K562 (cell line): ENCODE measurements around the gene PPP2R3B. TPM values are rescaled to one million over a fixed set of nuclear protein-coding genes. Genes with fewer than 3 reads are reported as not detected.

Experiments
- ATAC-seq: fragments of 200-7000 bp; cut with Tn5 transposase; 3 replicates; pipeline ENCODE4 v1.9.1; 2020; ENCODE audit warnings: moderate library complexity
- BruUV-seq: library from RNA; stranded (reverse); fragments of 400-500 nt; replicated peaks from 2 replicates; lab custom pipeline; 2021; lab: Mats Ljungman, UMichigan
- CTCF ChIA-PET: fragments of 300-600 bp; formaldehyde crosslinking; extraction: SDS; loops from one replicate; lab custom pipeline; 2021; ENCODE audit warnings: low intra/inter-chr PET ratio; lab: Yijun Ruan, JAX
- POLR2A ChIA-PET: fragments of 300-600, 350-650 bp; sonication (Branson Sonifier 250); formaldehyde crosslinking; extraction: SDS; loops from one replicate; lab custom pipeline; 2021; ENCODE audit warnings: antibody characterized with exemption, inconsistent platforms; lab: Yijun Ruan, JAX
- DNase-seq, 4 experiments: peaks; one replicate each; pipeline versions ENCODE4 v3.0.0 to v3.0.0-alpha.2; 2011 to 2018; ENCODE audit warnings: low spot score in 3 of 4, mixed read lengths in 3 of 4; ENCODE audit errors: extremely low read depth in 1 of 4
- FAIRE-seq: peaks from 2 replicates; lab custom pipeline; 2011; peaks lifted over from hg19 to GRCh38; lab: Jason Lieb, UNC
- H2AFZ ChIP-seq: 2 replicates; pipeline ENCODE4 v1.6.0; 2011; ENCODE audit warnings: low read depth, low read length, control low read depth, inconsistent platforms
- H3K27ac ChIP-seq: fragments of 200-600 bp; 3 replicates; pipeline ENCODE4 v1.8.0; 2011; ENCODE audit warnings: low read depth, mild to moderate bottlenecking, control low read depth, inconsistent platforms, low read length, moderate library complexity, mixed read lengths; ENCODE audit errors: extremely low read depth
- H3K27me3 ChIP-seq, 2 experiments: fragments of 300-600 bp in 1 of 2; 2 replicates in 1 of 2; 3 replicates in 1 of 2; pipeline versions ENCODE4 v1.6.0 to v1.8.0; 2011; ENCODE audit warnings: inconsistent platforms in 2 of 2, low read length in 2 of 2, mild to moderate bottlenecking in 1 of 2, mixed read lengths in 1 of 2, moderate library complexity in 1 of 2; ENCODE audit not compliant: control insufficient read depth in 2 of 2, insufficient read depth in 2 of 2
- H3K36me3 ChIP-seq: fragments of 300-600 bp; 3 replicates; pipeline ENCODE4 v1.8.0; 2011; ENCODE audit warnings: mild to moderate bottlenecking, low read length, inconsistent platforms; ENCODE audit not compliant: control insufficient read depth, insufficient read depth
- H3K4me1 ChIP-seq, 2 experiments: fragments of 200-600 bp in 1 of 2; replicated peaks in 1 of 2; 2 replicates in 1 of 2; 3 replicates in 1 of 2; pipeline versions ENCODE4 v1.5.1 to v1.8.0; 2011; ENCODE audit warnings: inconsistent platforms in 2 of 2, low read length in 2 of 2, mild to moderate bottlenecking in 1 of 2, mixed read lengths in 1 of 2, moderate library complexity in 1 of 2; ENCODE audit not compliant: control insufficient read depth in 2 of 2, insufficient read depth in 2 of 2
- H3K4me2 ChIP-seq: 2 replicates; pipeline ENCODE4 v1.6.1; 2011; ENCODE audit warnings: low read length, control low read depth, inconsistent platforms, mixed read lengths; ENCODE audit not compliant: insufficient read depth
- H3K4me3 ChIP-seq: fragments of 200-600 bp; sonication (generic), shearing (Covaris generic); 2 replicates; pipeline ENCODE4 v1.5.1; 2016; ENCODE audit warnings: control low read depth, inconsistent platforms
- H3K79me2 ChIP-seq: fragments of 200-600 bp; 3 replicates; pipeline ENCODE4 v1.8.0; 2011; ENCODE audit warnings: low read length, inconsistent platforms; ENCODE audit not compliant: control insufficient read depth, insufficient read depth
- H3K9ac ChIP-seq, 2 experiments: 2 replicates each; pipeline versions ENCODE4 v1.6.0 to v1.6.1; 2011; ENCODE audit warnings: low read depth in 2 of 2, low read length in 2 of 2, control low read depth in 1 of 2, inconsistent platforms in 1 of 2, mild to moderate bottlenecking in 1 of 2, mixed read lengths in 1 of 2; ENCODE audit not compliant: insufficient read depth in 1 of 2
- H3K9me1 ChIP-seq: one replicate; pipeline ENCODE4 v1.6.0; 2011; ENCODE audit warnings: inconsistent platforms, mild to moderate bottlenecking, low read length, moderate library complexity; ENCODE audit not compliant: control insufficient read depth, insufficient read depth
- H3K9me3 ChIP-seq: replicated peaks from 2 replicates; pipeline ENCODE4 v1.5.1; 2011; ENCODE audit warnings: low read depth, low read length, inconsistent platforms; ENCODE audit not compliant: control insufficient read depth, insufficient read depth
- H4K20me1 ChIP-seq: replicated peaks from 2 replicates; pipeline ENCODE4 v1.6.1; 2011; ENCODE audit warnings: low read length, inconsistent platforms, mixed read lengths; ENCODE audit not compliant: control insufficient read depth, insufficient read depth
- ATF6 ChIP-seq: sonication (generic); formaldehyde crosslinking; IDR thresholded peaks from 2 replicates; pipeline ENCODE4 v1.4.0; 2020; ENCODE audit warnings: mild to moderate bottlenecking, missing genetic modification reagents
- BRD4 ChIP-seq: fragments of 200-600 bp; sonication (generic); IDR thresholded peaks from 2 replicates; pipeline ENCODE4 v1.6.1; 2017; ENCODE audit warnings: inconsistent platforms
- E2F3 ChIP-seq: fragments of 250-450 bp; sonication (Bioruptor Pico); IDR thresholded peaks from 2 replicates; pipeline ENCODE4 v1.4.0; 2020; ENCODE audit warnings: mild to moderate bottlenecking
- ETV5 ChIP-seq: sonication (generic); formaldehyde crosslinking; IDR thresholded peaks from 2 replicates; pipeline ENCODE4 v1.4.0; 2020; ENCODE audit warnings: low read depth, mild to moderate bottlenecking, missing genetic modification reagents
- FOXP4 ChIP-seq: sonication (generic); formaldehyde crosslinking; IDR thresholded peaks from 2 replicates; pipeline ENCODE4 v1.8.0; 2022; ENCODE audit warnings: mild to moderate bottlenecking, missing genetic modification reagents, borderline replicate concordance
- KLF10 ChIP-seq: fragments of 250-450 bp; sonication (Bioruptor Pico); IDR thresholded peaks from 2 replicates; pipeline ENCODE4 v1.6.1; 2021; ENCODE audit warnings: matching md5 sums
- MYC ChIP-seq, 2 experiments: fragments of 250-450 bp in 1 of 2; sonication (Bioruptor Pico) in 1 of 2; IDR thresholded peaks; 2 replicates each; pipeline versions ENCODE4 v1.5.1 to v1.6.1; 2012 to 2021; ENCODE audit warnings: low read depth in 2 of 2, borderline replicate concordance in 1 of 2, improper control_type of control experiment in 1 of 2, low read length in 1 of 2, mild to moderate bottlenecking in 1 of 2, moderate library complexity in 1 of 2
- NBN ChIP-seq: fragments of 450-650 bp; IDR thresholded peaks from 2 replicates; pipeline ENCODE4 v1.6.1; 2016; ENCODE audit warnings: low read depth, mild to moderate bottlenecking
- NCOR1 ChIP-seq: fragments of 450-650 bp; IDR thresholded peaks from 2 replicates; pipeline ENCODE4 v1.6.1; 2016; ENCODE audit warnings: mild to moderate bottlenecking, moderate library complexity
- NR3C1 ChIP-seq: sonication (generic); formaldehyde crosslinking; IDR thresholded peaks from 2 replicates; pipeline ENCODE4 v1.8.1; 2022; ENCODE audit warnings: missing genetic modification reagents
- RBM39 ChIP-seq: fragments of 200-400 bp; formaldehyde crosslinking; optimal IDR thresholded peaks from 2 replicates; pipeline ENCODE3; 2018; ENCODE audit warnings: low read depth, low read length
- RFX7 ChIP-seq: fragments of 250-450 bp; sonication (Bioruptor Pico); IDR thresholded peaks from 2 replicates; pipeline ENCODE4 v1.5.1; 2021; ENCODE audit warnings: mild to moderate bottlenecking
- ZBTB49 ChIP-seq: sonication (generic); formaldehyde crosslinking; IDR thresholded peaks from 2 replicates; pipeline ENCODE4 v1.8.0; 2022; ENCODE audit warnings: missing genetic modification reagents, mild to moderate bottlenecking, borderline replicate concordance
- ZNF76 ChIP-seq: fragments of 250-450 bp; sonication (Bioruptor Pico); IDR thresholded peaks from 2 replicates; pipeline ENCODE4 v1.4.0; 2020; ENCODE audit warnings: mild to moderate bottlenecking, moderate library complexity, borderline replicate concordance
- WGBS: fragments of 100-300 bp; shearing (Covaris generic); methylation state at CpG from one replicate; pipeline ENCODE4 v1.1.6; 2016; ENCODE audit warnings: low coverage, mixed read lengths; ENCODE audit not compliant: insufficient coverage; ENCODE audit errors: missing lambda C conversion rate; 5-methylcytosine and 5-hydroxymethylcytosine counted together
- in situ Hi-C: fragments of 300-500 bp; cut with MboI; formaldehyde crosslinking; loops from 4 replicates; pipeline ENCODE4 v1.15.0; 2018; ENCODE audit warnings: inconsistent platforms, mixed read lengths
- intact Hi-C: fragments of 100-400 bp; cut with micrococcal nuclease; formaldehyde crosslinking; loops from 2 replicates; pipeline ENCODE4 v1.14.2; 2022
- polyA plus RNA-seq, 8 experiments: library from polyadenylated mRNA; depleted of rRNA in 4 of 8; stranded (reverse) in 5 of 8; unstranded in 3 of 8; fragments of >200 nt; fragmentation: Nextera tagmentation in 2 of 8; fragmentation: Illumina TruSeq in 1 of 8; extraction: Ambion mirVana in 2 of 8; extraction: Trizol in 1 of 8; gene quantifications; 2 replicates each; pipeline versions ENCODE4 v1.2.1 to v1.2.3, GENCODE V29; 2011 to 2014; ENCODE audit warnings: inconsistent platforms in 1 of 8, missing spikeins in 1 of 8
- total RNA-seq, 7 experiments: library from RNA; depleted of rRNA in 6 of 7; stranded (reverse); fragments of >200 nt in 6 of 7; fragmentation: Illumina TruSeq in 2 of 7; extraction: Trizol in 2 of 7; gene quantifications; 2 replicates each; pipeline versions ENCODE4 v1.2.1 to v1.2.3, GENCODE V29; 2011 to 2021; ENCODE audit warnings: low replicate concordance in 1 of 7

The PPP2R3B gene
- total and polyA plus RNA-seq, 9 of the 15 experiments (the other 6 are each of a cell fraction or from before 2014, with no cell fraction given): 0.04 to 18.2 (median 8.2) TPM; not detected in 1

GRCh38 chrX:313546-313945 is 73.2 kb downstream of the PPP2R3B start (continued):
- TF ChIP-seq E2F3 (CRISPR knock-in tag): no peak
- TF ChIP-seq KLF10 (CRISPR knock-in tag): no peak
- no peak for TF ChIP-seq RBM39
- no peak for TF ChIP-seq NCOR1
- TF ChIP-seq BRD4: no peak
- no peak for TF ChIP-seq MYC (IDR thresholded peaks at IDR 0.05; ENCODE audit: low read depth, low read length)
- TF ChIP-seq MYC (CRISPR knock-in tag; IDR thresholded peaks at IDR 0.05; ENCODE audit: borderline replicate concordance, low read depth): no peak
- no peak for TF ChIP-seq ZBTB49 (CRISPR knock-in tag)
- no peak for TF ChIP-seq ETV5

GRCh38 chrX:312621-313331 is 73.9 kb downstream of the PPP2R3B start:
- Histone ChIP-seq H3K27ac (no peak overlapping the region), H3K9ac (no peak overlapping the region), H3K4me2 (no peak overlapping the region), H3K4me1 (peaks cover 0 to 15% of the 10 kb centered on the region in 2 experiments; a peak in 2 of 5 replicates), H3K4me3 (no peak overlapping the region), H3K36me3 (peaks cover 61% of the 10 kb centered on the region; the same call in 2 of the 3 replicates), H4K20me1 (no peaks in the 10 kb centered on the region), H3K9me3 (no peaks in the 10 kb centered on the region), H3K79me2 (peaks cover 13% of the 10 kb centered on the region), H3K9me1 (no peaks in the 10 kb centered on the region), H3K27me3 (no peaks in the 10 kb centered on the region), H2AFZ (no peak overlapping the region)
- FAIRE-seq: no peak
- in situ Hi-C loops (no loop called here), intact Hi-C loops (no loop called here)
- CTCF ChIA-PET: no interaction called here
- DNase-seq: no peak
- POLR2A ChIA-PET: no interaction called here
- ATAC-seq: no peak
- 96% methylated on average over 15 of the region's 54 CpGs for WGBS
- no TSS peak for BruUV-seq
- TF ChIP-seq NR3C1 (CRISPR knock-in tag) (no peak), FOXP4 (no peak), ATF6 (no peak), ZNF76 (no peak), RFX7 (CRISPR knock-in tag) (no peak), NBN (no peak)
